ENCODE results near the gene AAR2.

Gene AAR2

GRCh38 chr20:36281785-36282380 lies 45.6 kb downstream of the AAR2 start:
- no peak for DNase-seq

GRCh38 chr20:36284751-36285150 lies 48.5 kb downstream of the AAR2 start:
- no peak for DNase-seq

- no peak for DNase-seq
Observed at GRCh38 chr20:36285746-36286447, 49.6 kb downstream of the AAR2 start.

GRCh38 chr20:36297656-36298055 lies 61.4 kb downstream of the AAR2 start:
- no peak for DNase-seq

GRCh38 chr20:36298061-36298460 lies 61.8 kb downstream of the AAR2 start:
- no peak for DNase-seq

GRCh38 chr20:36298795-36299339 lies 62.6 kb downstream of the AAR2 start:
- DNase-seq, result no peak

GRCh38 chr20:36299459-36299858 lies 63.2 kb downstream of the AAR2 start:
- no peak for DNase-seq

GRCh38 chr20:36301359-36302119 lies 65.3 kb downstream of the AAR2 start:
- DNase-seq, result no peak

GRCh38 chr20:36303020-36303595 lies 66.8 kb downstream of the AAR2 start:
- peak; percentile 35 to 69 (median 54) for DNase-seq

GRCh38 chr20:36303831-36304230 lies 67.6 kb downstream of the AAR2 start:
- DNase-seq, result no peak

- no peak for DNase-seq
Observed at GRCh38 chr20:36304786-36305495, 68.7 kb downstream of the AAR2 start.

- DNase-seq, result no peak
Observed at GRCh38 chr20:36305602-36306551, 69.6 kb downstream of the AAR2 start, which contains the start of gene DLGAP4. DLGAP4 (plus strand) TSS chr20:36306339; CDS start chr20:36431718, 125,379 bp downstream.
